Activated CD4-positive, alpha-beta T cell treated with anti-CD3 and anti-CD28 coated beads, Interleukin-2, Interleukin-6, amounts not matched to agents 100 ng/mL and 50 ng/mL, durations not matched to agents 16 hours and 8 hours (primary cell): ENCODE results near the gene PRIMA1.

Experiments
- DNase-seq: peaks from one replicate; pipeline ENCODE4 v3.0.0-alpha.2; 2020

Gene PRIMA1

DNA sequence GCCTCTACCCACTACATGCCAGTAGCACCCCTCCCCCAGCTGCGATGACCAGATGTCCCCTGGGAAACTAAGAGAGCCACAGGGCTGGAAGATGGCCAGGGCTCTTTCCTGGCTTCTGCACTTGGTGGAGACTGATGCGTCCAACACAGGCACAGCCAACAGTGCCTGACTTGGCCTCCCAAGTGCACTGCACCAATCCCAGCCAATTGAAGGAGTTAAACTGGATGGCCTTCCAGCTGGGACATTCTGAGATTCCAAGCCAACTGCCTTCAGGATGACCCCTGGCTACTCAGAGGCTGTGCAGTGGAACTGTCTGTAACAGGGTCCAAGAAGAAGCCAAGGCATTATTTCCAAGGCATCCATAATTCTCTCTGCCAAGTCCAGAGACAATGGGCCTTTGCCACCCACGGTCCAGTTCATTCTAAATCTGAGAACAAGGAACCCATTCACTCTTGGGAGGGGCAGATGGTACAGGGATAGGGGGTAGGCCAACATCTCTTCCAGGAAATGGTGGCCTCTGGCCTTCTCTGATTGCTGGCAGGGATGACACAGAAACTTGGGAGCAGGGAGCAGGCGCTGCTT lies 35.2 kb downstream of the PRIMA1 start:
- no peak for DNase-seq

DNA sequence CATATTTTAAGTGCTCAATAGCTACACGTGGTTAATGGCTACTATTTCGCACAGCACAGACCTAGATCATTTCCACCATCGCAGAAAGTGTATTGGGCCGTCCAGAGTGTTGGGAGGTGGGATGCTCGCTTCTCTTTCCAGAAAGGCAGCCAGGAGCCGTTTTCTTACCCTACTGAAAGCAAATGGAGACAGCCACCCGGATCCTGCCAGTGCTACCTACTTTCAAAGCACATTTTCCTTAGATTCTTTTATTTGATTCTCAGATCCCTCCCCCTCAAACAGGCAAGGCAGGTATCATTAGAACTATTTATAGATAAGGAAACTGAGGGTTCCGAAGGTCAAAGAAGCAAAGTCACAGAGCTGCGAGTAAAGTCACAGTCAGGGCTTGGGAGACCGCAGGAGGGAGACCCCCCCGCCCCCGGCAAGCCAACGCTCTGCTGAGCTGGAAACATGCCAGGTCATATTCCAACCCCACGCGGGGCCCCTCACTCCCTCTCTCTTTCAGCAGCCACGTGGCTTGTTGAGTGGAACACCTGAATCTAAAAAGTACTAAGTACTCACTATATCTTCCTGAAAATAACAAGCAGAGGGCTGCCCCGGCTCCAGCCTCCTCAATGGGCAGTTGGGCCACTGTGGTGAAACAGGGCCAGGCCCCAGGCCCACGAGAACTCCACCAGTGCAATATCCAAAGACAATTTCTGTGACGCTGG lies 36.2 kb downstream of the PRIMA1 start:
- DNase-seq = no peak

DNA sequence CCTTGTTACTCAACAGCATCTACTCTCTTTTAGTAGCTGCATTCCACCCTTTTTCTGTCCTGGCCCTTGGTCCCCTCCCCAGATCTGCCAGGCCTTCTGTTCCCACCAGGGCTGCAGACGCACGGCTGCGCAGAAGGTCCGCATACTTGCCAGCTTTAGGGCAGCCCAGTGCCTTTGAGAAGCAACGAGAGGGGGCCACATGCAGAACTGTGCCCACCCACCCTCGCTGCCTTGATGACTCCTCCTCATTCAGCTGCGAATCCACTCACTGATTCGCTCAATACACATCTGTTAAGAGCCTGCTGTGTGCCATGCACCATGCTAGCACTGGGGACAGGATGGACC lies 39.2 kb downstream of the PRIMA1 start:
- DNase-seq = no peak

DNA sequence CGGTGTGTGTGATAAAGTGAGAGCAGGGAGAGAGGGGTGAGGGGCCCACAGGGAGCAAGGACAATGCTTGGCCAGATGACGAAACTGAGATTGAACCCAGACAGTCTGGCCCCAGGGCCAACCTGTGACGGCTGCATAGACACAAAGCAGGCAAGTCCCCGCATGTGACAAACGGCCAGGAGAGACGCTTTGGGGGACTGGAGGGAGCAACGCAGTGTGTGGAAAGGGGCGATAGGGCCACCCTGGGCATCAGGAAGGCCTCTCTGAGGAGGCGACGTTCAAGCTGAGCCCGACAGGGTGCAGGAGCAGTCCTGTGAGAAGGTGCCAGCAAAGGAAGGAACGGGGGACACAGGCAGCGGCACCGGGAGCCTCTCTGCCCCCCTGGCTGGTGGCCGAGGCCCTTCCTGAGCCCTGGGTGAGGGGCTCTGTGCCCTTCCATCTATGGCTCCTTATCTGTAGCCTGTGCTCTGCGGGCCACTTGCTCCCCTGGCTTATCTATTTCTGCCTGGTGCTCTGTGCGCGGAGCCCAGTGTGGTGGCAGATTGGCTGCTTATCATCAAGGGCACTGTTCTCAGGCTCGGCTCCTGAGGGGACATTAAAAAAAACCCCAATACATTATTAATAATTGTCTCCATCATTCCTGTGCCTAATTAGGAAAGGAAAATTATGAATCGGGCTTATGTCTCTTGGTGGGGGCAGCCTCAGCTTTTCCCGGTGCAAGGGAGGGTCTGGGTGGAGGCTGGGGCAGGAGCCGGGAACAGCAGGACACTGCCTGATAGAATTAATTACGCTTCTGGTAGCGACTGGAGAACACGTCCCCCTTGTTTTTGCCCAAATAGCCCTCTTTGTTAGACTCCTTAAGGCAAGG lies 39.8 kb downstream of the PRIMA1 start:
- DNase-seq = no peak

DNA sequence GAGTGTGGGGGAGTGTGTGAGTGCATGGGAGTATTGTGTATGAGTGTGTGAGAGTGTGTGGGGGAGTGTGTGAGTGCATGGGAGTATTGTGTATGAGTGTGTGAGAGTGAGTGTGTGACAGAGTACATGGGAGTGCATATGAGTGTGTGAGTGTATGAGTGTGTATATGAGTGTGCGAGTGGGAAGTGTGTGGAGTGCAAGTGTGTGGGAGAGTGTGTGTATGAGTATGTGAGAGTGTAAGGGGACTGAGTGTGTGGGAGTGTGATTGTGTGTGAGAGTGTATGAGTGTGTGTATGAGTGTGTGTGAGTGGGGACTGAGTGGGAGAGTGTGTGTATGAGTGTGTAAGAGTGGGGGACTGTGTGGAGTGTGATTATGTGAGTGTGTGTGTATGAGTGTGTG lies 40.7 kb downstream of the PRIMA1 start:
- no peak for DNase-seq

DNA sequence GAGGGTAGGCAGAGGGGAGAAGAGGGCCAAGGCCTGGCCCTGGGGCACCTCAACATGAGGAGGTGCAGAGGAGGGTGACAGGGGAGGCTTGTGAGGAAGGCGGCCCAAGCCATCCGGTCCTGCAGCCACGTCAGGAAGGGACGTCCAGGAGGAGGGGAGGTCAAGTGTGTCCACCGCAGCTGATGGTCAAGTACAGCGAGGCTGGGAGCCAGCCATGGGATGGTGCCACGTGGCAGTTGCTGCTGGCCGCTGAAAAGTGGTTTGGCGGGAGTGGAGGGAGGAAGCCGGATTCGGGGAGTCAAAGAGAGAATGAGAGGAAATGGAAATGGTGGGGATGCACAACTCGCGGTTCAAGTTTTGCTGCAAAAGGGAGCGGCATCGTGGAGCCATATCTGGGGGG lies 41.2 kb downstream of the PRIMA1 start:
- DNase-seq = no peak

DNA sequence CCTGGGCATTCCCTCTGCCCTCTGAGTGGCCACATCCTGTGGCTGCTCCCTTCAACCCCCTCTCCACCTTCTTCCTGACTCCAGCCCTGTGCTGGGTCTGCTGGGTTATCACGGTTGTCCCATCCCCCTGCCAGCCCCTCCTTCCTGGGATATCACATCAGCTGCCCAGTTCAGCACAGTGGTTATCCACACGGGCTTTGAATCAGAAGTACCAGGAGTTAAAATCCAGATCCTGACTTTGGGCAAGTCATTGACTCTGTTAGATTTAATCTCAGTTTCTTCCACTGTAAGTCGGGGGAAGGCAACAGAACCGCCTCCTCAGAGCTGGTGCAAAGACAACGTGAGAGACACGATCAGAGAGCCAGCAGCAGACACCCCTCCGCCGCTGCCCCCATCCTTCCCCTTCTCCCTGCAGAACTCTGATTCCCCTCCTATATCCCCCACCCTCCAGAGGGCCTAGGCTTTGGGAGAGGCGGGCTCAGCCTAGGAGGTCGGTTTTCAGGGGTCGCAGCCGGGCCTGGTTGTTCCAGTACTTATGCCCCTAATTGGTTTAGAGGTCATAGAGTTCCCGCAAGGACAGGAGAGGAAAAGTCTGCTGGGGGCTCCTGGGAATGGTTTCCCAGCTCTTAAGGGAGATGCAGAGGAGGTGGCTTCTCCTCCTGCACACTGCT lies 42.5 kb downstream of the PRIMA1 start:
- DNase-seq = no peak

DNA sequence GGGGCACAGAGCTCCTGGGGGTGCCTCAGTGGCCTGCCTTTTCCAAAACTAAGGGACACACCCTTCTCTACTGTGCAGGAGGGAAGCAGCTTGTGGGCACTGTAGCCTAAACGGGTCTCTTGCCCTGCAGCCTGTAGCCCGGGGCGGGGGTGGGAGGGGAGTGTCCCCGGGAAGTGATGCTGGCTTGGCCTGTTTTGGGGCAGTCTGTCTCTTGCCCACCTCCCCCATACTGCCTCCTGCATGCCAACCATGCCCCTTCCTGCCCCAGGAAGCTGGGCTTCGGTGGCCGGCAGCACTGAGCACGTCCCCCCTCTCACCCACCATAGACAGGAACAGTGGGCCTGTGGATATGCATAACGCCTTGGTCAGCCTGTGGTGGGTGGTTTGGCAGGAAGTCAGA lies 43.4 kb downstream of the PRIMA1 start:
- no peak for DNase-seq

DNA sequence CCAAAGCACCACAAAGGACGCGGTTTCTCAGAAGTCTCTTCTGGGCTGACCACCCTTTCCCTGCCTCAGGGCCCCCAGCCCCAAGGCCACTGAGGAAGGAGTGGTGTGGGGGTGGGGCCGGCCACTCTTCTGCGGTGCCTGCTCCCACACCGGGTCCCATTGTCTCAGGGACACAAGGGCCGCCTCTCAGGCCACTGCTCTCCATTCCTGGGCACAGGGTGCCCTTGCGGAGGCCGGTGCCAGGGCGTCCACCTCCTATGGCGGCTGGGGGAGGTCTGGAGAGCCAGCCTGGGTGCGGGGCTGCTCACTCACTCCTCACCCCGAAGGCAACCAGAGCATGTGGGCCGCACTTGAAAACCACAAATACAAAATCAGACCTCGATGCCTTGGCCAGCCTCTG lies 44.1 kb downstream of the PRIMA1 start:
- no peak for DNase-seq

DNA sequence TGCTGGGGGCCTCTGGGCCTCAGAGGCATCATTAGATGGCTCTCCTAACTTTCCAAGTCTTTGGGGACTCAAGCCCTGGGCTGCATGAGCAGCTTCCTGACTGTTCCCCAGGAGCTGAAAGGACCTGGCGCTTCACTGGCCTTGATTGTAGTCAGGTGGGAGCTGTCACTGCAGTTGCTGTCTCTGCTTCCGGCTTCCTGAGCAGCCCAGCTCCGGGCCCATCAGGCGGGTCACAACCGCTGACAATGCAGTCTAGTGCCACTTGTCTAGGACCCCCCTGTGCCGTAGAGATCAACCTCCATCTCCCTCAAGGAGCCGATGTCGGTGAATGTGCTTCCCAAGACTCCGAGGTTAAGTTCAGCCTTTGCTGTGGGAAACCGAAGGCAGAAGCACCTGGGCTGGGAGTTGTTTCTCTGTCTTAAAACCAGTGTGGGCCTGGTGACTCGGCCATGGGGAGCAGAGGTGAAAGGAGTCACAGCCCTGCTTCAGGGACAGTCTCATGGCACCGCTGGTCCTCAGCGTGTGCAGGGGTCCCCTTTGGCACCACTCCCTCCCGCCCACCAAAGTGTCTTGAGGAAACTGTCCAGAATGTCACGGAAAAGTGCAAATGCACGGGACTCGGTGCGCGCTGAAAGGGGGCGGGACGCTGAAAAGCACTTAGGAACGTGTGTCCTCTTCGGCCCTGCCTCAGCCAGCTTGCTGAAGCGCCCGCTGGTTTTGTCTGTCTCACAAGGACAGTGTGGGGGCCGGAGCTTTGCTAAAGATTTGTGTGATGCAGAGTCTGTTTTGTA lies 44.8 kb downstream of the PRIMA1 start:
- DNase-seq = no peak

DNA sequence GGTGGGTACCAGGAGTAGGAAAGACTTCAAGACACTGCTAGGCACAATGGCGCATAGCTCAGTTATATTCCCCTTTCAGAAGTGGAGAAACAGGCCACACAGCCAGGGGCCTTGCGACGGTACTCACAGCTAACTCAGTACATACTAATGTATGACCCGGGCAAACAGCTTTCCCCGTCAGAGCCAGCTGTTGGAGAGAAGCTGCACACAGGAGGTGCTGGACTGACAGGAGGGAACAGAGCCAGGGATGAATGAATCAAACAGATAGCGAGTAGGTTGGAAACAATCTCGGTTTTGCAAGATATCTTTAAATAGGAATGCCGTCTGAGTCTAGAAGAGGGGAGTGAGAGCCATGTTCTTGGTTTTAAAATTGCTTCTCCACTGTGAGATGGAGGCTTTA lies 45.5 kb downstream of the PRIMA1 start:
- no peak for DNase-seq

DNA sequence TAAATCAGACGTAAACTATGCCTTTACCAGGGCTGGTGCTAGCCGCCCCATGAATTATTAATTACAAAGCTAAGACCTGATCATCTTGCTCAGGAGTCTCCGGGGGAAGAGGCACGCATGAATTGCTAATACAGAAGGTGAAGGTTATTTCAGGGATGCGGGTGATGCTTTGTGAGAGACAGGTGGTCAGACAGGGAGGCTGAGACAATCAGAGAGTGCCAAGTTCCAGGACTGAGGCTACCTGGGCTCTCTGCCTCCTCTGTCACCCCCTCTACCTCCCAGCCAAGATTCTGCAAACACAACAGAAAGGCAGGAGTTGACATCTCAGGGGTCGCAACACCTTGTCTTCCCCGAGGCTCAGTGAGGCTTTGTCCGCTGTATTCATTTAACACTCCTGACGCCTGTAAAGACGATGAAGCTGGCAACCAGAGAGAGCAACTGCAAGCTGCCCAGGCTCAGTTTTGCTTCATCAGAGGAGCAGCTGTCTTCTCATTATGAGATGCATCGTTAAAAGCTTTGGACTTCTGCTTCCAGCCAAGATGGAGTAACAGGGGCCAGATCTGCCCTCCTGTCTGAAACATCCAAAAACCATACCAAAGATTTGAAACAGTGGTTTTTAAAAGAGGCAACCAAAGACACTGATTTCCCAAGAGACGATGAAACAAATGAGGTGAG lies 46.6 kb downstream of the PRIMA1 start:
- no peak for DNase-seq

DNA sequence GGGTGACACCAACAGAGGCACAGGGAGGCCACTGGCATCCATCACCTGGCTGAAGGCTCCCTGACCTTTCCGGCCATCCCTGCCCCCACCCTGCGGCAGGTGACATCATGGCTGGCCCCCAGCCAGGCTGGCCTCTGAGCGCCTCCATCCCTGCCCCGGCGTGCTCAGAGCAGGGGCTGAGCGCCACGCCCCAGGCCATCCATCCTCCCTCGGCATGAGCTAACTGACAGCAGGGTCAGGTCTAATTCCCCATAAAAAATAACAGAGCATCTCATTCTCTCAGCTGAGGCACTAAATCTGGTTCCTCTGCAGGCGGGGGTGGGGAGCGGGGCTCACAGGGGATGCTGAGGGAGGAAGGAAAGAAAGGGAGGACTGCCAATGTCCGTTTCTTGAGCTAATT lies 50.7 kb downstream of the PRIMA1 start:
- no peak for DNase-seq

DNA sequence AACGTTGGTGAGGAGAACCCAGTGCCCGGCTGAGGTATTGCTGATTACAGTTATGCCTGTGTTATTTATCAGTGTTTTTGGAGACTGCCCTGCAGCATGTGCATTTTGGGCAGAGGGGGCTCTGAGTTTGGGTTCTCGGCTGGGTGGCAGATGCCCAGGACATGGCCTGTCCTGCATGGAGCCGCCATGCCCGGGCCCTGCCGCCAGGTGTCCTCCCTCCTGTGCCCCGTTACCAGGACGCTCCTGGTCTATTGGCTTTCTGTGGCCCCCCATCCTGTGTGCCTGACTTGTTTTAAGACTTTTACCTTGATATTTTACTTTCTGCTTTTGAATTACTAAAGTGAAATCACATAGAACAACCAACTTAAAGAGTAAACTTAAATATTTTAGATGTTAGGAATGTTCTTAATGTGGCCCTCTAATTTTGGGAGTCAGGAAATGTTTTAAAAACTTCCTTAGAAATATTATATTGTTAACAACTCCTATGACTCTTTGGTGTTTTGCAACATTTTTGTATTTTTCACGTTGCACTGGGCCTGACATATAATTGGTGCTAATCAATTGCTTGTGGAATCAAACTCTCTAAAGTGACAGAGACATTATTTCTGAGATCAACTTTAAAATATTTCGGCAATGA lies 51.8 kb downstream of the PRIMA1 start:
- DNase-seq = no peak

DNA sequence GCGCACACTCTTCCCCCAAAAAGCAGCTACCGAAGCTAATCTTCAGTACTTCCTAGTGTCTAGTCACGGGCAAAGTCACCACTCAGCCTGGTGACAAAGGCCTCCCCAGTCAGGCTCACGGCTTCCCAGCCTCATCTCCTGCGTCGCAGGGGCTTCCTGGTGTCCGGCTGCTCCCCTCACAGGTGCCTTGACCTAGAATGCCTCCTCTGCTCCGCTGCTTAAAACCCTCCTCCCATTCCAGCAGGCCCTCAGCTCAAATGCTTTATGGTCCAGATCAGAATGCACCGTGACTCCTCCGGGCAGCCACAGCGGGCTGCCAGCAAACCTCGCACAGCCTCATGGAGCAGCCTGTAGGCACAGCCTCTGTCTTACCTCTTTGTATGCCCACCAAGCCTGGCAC lies 53.1 kb downstream of the PRIMA1 start:
- DNase-seq = no peak

DNA sequence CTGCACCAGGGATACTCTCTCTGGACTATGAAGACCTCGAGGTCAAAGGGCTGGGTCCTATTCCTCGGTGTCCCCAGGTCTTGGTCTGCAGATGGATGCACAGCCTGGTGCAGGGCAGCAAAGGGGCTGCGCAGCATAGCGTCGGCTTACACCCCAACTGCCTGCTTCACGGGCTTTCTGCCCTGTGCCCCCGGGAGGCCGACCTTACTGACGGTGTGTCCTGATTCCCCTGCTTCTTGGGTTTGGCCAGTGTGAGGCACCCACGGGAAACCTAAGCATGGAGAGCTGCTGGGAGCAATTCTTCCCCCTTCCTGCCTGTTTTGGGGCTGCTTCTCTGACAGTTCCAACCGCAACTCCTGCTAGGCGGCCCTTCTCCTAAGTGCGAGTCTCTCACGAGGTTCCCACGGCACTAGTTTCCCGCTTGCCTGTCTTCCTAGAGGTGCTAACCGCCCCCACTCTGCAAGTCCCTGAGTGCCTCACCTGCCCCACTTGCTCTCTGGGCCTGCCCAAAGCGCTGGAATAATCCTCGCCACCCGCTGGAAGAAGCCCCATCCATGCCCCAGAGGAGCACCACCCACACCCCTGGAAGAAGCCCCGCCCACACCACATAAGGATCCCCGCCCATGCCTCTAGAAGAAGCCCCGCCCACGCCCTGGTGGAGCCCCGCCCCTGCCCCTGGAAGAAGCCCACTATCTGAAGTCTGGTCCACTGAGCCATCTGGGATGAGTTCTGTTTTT lies 54.0 kb downstream of the PRIMA1 start:
- no peak for DNase-seq

DNA sequence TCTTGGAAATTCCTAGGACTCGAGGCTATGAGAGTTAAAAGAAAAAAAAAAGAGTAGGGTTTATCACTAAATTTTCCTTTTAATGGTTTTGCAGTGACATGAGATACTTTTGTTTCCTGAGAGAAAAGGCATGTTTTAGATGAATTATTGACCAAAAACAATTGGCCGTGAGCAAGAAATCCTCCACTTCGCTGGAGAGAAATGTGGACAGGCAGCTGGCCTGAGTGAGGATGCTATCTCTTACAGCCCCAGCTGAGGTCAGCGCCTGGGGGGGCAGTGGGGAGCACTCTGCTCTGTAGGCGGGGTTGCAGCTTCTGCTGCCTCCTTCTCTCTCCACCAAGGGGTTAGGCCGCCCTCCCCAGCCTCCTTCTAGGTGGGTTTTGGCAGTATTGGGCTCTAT lies 54.7 kb downstream of the PRIMA1 start:
- no peak for DNase-seq

DNA sequence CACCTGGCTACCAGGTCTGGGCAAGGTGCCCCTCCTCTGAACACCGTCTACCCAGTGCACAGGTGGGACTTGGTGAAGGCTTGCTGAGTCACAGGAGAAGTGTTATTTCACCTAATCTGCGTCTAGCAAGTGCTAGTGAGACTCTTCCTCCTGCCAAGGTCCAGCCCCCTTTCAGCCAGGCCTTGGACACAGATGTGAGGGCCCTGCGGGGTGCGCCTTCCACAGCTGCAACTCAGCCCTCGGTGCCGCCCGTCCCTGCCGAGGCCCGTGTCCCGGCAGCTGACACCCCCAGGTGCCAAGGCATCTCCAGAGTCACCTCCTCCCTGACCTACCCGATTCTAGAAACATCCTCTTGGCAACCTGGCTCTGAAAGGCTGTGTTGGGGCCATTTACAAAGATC lies 55.1 kb downstream of the PRIMA1 start:
- DNase-seq = no peak

DNA sequence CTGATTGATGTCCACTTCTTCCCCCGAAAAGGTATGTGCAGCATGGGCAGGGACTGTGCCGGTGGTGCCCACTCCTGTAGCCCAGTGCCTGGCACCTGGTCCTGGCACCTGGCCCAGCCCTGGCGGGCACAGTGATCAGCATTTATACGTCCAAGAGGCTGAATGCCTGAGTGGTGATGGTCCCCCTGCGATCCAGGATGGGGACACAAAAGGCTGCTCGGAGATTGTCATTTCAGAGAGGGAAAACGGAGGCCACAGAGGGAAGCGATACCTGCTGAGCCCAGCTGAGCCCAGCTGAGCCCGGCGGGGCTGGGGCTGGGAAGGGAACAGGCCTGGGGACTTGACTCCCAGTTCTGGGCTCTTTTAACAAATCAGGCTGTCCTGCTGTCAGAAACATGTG lies 55.8 kb downstream of the PRIMA1 start:
- no peak for DNase-seq

DNA sequence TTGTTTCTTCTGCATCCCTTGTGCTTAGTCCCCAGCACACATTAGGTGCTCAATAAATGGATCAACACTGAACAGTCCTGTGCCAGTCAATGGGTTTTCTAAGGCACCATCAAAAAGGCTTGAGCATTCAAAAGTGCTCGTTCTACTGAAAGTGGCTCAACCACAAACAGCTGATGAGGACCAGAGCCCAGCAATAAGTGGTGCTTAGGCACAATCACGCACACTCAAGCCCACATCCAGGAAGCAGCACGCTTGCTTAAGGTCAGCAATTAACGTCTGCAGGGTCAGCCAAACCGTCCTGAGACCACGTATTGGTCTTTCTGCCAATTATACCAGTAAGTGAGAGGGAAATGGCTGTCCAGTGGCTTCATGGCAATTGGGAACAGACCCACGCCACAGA lies 56.5 kb downstream of the PRIMA1 start:
- DNase-seq = no peak

DNA sequence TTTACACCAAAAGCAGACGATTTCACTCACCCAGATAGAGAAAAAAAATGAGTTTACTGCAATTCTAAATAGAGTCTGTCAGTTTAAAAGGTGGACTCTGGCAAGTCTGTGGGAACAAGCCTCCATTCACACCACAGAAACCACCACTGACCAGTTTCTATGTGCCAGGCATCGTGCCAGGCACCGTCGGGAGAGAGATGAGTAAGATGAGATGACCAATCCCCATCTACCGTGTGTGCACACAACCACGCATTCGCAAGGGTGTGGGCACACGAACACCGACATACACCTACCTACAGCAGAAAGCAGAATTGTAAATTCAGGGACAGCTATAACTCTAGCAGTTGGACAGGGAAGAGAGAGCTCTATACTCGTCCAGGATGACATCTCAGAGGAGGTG lies 58.3 kb downstream of the PRIMA1 start:
- no peak for DNase-seq
